ENCODE data around the gene SEPTIN10.
A peak's percentile ranks its signal among the peaks of the same experiment; 100 is the strongest.

Gene SEPTIN10
- total RNA-seq: 2.5 to 3.7 (median 3.5) reads per million in 3 donors

DNA sequence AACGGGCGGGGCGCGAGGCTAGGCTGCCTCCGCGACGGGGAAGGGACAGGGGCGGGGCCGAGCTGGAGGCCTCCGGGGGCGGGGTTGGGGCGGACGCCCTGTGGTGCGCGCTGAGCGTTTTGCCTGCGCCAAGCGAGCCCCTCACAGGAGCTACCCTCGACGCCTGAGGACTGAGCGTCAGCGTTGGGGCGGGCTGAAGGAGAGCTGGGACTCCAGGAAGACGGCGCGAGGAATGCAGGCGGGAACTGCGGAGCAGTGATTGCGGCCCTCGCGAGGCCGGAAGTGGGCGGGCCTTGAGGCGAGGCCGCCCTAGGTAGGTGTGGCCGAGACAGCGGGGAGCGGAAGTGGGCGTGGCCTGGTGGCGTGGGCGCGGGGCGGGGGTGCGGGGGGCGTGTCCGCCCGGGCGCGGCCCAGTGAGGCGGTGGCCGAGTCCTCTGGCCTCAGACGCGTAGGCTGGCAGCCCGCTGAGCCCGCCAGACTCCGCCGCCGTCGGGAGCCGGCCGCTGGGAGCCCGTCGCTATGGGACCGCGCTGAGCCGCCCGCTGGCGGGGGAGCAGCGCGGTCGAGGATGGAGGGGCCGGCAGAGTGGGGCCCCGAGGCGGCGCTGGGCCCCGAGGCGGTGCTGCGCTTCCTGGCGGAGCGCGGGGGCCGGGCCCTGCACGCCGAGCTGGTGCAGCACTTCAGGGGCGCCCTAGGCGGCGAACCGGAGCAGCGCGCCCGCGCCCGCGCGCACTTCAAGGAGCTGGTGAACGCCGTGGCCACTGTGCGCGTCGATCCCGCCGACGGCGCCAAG is at the start of gene SEPTIN10, which contains the start of gene SOWAHC:
Gene SEPTIN10, minus strand, starts transcription at position 45 of the 793 bp plus-strand sequence. CDS start 139 bp downstream, outside the sequence.
Gene SOWAHC, plus strand, starts transcription at position 443 of the 793 bp plus-strand sequence. Its CDS starts 126 bp downstream, at position 569.
- peaks cover 15% of the 10 kb centered on the region for H3K4me1 ChIP-seq (ENCODE audit: control insufficient read depth, insufficient read depth, low read length, poor library complexity, severe bottlenecking)
- DNase-seq: peak; percentile 59 to 66 (median 66)
- peaks cover 14% of the 10 kb centered on the region for H3K27me3 ChIP-seq (replicated peaks; ENCODE audit: control insufficient read depth, insufficient read depth, low read length, poor library complexity, severe bottlenecking)
- no peaks in the 10 kb centered on the region for H3K36me3 ChIP-seq (ENCODE audit: control insufficient read depth, insufficient read depth, low read length)
- H3K4me3 ChIP-seq (ENCODE audit: insufficient read depth, low read depth, low read length, poor library complexity, severe bottlenecking): peak within 1 kb of the TSS; percentile 57
- H3K27ac ChIP-seq (ENCODE audit: insufficient read depth, low read length, poor library complexity, severe bottlenecking): peak within 1 kb of the TSS; percentile 18
- no peaks in the 10 kb centered on the region for H3K9me3 ChIP-seq (ENCODE audit: control insufficient read depth, low read length)

DNA sequence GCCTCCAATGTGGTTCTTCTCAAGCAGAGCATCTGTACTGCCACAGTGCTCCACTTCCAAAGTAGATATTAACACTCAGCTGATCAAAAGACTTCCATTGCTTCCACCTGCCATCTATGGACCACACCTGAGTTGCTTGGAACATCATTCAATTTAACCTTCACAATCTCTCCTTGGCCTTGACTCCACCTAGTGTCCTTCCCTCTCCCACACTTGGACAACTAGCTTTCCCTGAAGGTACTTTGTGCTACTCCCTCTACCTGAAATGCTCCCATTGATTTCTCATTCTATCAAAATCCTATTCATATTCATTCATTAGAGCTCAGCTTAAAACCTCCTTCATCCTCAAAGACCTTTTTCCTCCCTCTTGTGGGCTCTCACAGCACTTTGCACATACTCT is 49.1 kb upstream of the SEPTIN10 start:
- no peak overlapping the region for H3K27ac ChIP-seq (ENCODE audit: insufficient read depth, low read length, poor library complexity, severe bottlenecking)
- H3K36me3 ChIP-seq (ENCODE audit: control insufficient read depth, insufficient read depth, low read length): no peaks in the 10 kb centered on the region
- DNase-seq: no peak
- H3K9me3 ChIP-seq (ENCODE audit: control insufficient read depth, low read length): no peaks in the 10 kb centered on the region
- H3K4me1 ChIP-seq (ENCODE audit: control insufficient read depth, insufficient read depth, low read length, poor library complexity, severe bottlenecking): no peaks in the 10 kb centered on the region
- H3K4me3 ChIP-seq (ENCODE audit: insufficient read depth, low read depth, low read length, poor library complexity, severe bottlenecking): no peak overlapping the region
- no peaks in the 10 kb centered on the region for H3K27me3 ChIP-seq (replicated peaks; ENCODE audit: control insufficient read depth, insufficient read depth, low read length, poor library complexity, severe bottlenecking)

DNA sequence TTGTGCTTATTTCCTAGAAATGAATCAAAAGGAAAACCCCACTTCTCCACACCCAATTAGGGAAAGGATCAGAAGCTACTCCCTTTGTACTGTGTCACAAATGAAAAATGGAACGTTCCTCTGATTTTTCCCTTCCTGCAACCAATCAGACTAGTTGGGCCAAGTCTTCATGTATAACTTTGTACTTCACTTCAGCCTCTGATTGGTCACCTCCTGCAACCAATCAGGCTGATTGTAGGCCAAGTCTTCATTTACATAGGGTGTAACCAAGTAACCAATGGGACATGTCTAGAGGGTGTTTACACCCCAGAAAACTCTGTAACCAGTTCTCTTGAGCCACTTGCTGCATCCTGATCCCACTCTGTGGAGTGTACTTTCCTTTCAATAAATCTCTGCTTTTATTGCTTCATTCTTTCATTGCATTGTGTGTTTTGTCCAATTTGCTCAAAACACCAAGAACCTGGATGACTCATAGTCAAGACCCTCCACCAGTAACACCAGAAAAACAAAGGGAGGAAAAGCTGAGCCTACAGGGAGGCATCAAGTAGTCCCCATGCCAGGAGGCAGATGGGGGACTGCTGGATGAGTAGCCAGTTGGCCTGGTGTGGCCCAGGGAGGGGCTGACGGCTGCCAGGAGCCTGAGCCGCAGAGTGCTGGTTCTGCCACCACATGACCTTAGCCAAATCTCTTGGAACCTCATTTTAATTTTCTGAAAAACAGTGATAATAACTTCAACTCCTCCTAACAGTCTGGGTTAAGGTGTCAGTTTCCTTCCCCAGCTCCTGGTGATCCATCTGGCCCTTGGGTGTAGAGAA is 46.5 kb upstream of the SEPTIN10 start:
- H3K27me3 ChIP-seq (replicated peaks; ENCODE audit: control insufficient read depth, insufficient read depth, low read length, poor library complexity, severe bottlenecking): no peaks in the 10 kb centered on the region
- no peak for DNase-seq
- H3K27ac ChIP-seq (ENCODE audit: insufficient read depth, low read length, poor library complexity, severe bottlenecking): no peak overlapping the region
- no peaks in the 10 kb centered on the region for H3K9me3 ChIP-seq (ENCODE audit: control insufficient read depth, low read length)
- no peaks in the 10 kb centered on the region for H3K4me1 ChIP-seq (ENCODE audit: control insufficient read depth, insufficient read depth, low read length, poor library complexity, severe bottlenecking)
- H3K36me3 ChIP-seq (ENCODE audit: control insufficient read depth, insufficient read depth, low read length): no peaks in the 10 kb centered on the region
- no peak overlapping the region for H3K4me3 ChIP-seq (ENCODE audit: insufficient read depth, low read depth, low read length, poor library complexity, severe bottlenecking)

DNA sequence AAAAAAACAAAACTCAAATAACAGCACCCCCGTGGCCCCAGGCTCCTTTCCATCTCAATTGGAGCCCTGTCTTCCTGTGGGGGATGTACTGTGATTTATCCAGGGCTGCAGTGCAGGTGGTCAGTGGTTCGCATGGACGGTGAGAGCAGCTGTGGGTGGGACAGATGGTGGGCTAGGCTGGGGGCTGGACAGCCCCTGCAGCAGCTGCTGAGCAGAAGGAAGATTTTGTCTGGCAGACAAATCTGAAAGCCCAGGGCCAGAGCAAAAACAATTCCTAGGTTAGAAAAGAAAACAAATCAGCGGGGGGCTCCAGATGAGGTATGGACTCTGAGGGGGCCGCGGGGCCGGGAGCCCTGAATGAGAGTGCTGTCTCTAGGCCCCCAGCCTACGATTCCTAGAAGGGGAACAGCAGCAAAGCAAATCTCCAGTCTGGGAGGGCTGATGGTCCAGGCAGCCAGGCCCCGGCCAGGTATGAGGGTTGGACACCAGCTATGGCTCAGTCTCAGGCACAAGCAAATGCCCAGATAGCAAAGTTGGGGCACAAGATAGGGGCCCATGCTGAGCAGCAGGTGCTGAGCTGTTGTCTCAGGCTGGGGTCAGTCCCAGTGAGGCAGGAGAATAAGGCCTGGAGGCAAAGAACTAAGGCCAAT is 45.8 kb upstream of the SEPTIN10 start:
- Histone ChIP-seq H3K4me1 (ENCODE audit: control insufficient read depth, insufficient read depth, low read length, poor library complexity, severe bottlenecking) (no peaks in the 10 kb centered on the region), H3K9me3 (ENCODE audit: control insufficient read depth, low read length) (no peaks in the 10 kb centered on the region), H3K27me3 (replicated peaks; ENCODE audit: control insufficient read depth, insufficient read depth, low read length, poor library complexity, severe bottlenecking) (no peaks in the 10 kb centered on the region), H3K4me3 (ENCODE audit: insufficient read depth, low read depth, low read length, poor library complexity, severe bottlenecking) (no peak overlapping the region), H3K27ac (ENCODE audit: insufficient read depth, low read length, poor library complexity, severe bottlenecking) (no peak overlapping the region), H3K36me3 (ENCODE audit: control insufficient read depth, insufficient read depth, low read length) (no peaks in the 10 kb centered on the region)
- DNase-seq: no peak

DNA sequence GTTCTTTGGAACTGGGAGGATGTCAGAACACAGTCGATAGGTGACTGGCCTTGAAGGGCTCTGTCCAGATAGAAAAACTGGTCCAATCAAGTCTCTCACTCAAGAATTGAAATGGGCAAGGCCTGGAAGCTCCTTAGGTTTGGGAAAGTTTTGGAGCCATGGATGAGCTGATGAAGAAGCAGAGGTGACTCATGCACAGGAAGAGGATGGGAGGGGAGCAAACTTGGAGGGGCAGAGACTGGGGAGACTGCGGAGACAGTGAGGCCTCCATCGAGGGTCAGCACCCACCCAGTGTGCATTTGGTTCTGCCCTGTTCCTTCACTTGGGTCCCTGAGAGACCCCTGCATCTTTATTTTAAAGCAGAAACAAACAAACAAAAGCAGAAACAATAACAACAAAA is 41.5 kb upstream of the SEPTIN10 start:
- H3K4me3 ChIP-seq (ENCODE audit: insufficient read depth, low read depth, low read length, poor library complexity, severe bottlenecking): no peak overlapping the region
- no peaks in the 10 kb centered on the region for H3K27me3 ChIP-seq (replicated peaks; ENCODE audit: control insufficient read depth, insufficient read depth, low read length, poor library complexity, severe bottlenecking)
- no peaks in the 10 kb centered on the region for H3K4me1 ChIP-seq (ENCODE audit: control insufficient read depth, insufficient read depth, low read length, poor library complexity, severe bottlenecking)
- no peaks in the 10 kb centered on the region for H3K36me3 ChIP-seq (ENCODE audit: control insufficient read depth, insufficient read depth, low read length)
- no peak overlapping the region for H3K27ac ChIP-seq (ENCODE audit: insufficient read depth, low read length, poor library complexity, severe bottlenecking)
- H3K9me3 ChIP-seq (ENCODE audit: control insufficient read depth, low read length): no peaks in the 10 kb centered on the region
- no peak for DNase-seq

DNA sequence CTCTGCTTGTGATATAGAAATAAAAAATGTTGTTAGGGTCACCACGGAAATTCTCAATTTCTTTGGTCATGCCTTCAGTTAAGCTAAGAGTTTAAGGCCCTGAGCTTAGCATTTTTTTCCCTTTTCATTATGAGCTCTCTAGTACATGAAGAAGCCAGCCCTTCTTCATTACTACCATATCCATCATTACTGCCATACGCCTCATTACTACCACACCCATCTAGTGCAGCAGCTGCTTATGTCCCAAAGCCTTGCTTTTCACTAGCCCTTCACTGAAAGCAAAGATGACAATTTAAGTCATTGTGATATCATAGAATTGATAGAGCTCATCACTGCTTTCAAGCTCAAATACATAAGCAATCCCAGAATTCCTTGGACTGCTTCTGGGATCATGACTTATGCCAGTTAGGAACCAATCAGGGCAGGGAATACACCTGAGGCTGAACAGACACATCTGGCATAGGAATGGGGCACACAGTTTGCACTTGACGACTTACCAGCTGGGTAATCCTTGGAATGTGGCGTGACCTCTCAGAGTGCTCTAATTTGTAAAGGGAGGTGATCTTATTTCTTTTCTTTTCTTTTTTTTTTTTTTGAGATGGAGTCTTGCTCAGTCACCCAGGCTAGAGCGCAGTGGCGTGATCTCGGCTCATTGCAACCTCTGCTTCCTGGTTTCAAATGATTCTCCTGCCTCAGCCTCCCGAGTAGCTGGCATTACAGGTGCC is 40.7 kb upstream of the SEPTIN10 start:
- DNase-seq: no peak
- H3K27ac ChIP-seq (ENCODE audit: insufficient read depth, low read length, poor library complexity, severe bottlenecking): no peak overlapping the region
- no peak overlapping the region for H3K4me3 ChIP-seq (ENCODE audit: insufficient read depth, low read depth, low read length, poor library complexity, severe bottlenecking)
- H3K9me3 ChIP-seq (ENCODE audit: control insufficient read depth, low read length): no peaks in the 10 kb centered on the region
- no peaks in the 10 kb centered on the region for H3K27me3 ChIP-seq (replicated peaks; ENCODE audit: control insufficient read depth, insufficient read depth, low read length, poor library complexity, severe bottlenecking)
- no peaks in the 10 kb centered on the region for H3K4me1 ChIP-seq (ENCODE audit: control insufficient read depth, insufficient read depth, low read length, poor library complexity, severe bottlenecking)
- H3K36me3 ChIP-seq (ENCODE audit: control insufficient read depth, insufficient read depth, low read length): no peaks in the 10 kb centered on the region

DNA sequence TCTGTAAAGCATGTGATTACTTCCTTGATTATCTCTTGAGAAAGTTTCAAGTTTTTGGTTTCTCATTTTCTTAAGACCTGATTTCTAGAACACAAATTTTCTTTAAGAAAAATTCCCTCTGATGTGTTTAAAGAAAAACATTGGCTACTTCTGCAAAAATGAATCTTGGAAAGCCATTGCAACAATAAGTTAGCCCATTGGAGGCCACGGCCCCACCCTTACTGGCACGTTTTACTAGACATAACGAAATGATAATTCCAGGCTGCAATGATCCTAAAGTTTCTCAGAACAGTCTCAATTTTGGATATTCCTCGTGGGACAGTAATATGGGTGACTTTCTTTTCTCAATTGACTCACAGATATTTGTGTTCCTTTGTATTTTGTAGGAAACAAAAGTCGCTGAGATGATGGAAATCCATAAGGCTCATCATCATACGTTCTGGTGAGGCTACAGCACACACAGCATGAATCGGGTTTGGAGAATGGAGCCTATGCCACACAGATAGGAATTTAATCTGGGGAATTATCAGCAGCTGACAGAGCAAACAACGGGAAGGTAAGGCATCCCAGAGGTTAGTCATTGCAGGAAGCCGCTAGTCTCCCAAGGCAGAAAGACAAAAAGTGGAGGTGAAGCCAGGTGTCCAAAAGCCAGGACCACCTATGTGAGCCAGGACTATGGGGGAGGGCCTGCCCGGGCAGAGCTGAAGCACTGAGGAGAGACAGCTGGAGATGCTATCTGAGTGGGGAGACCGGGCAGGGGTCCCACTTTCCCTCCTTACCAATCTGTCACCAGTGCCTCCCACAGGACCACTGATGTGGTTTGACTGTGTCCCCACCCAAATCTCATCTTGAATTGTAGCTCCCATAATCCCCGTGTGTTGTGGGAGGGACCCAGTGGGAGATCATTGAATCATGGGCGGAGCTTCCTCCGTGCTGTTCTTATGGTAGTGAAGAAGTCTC is 36.2 kb upstream of the SEPTIN10 start:
- H3K4me1 ChIP-seq (ENCODE audit: control insufficient read depth, insufficient read depth, low read length, poor library complexity, severe bottlenecking): no peaks in the 10 kb centered on the region
- H3K27ac ChIP-seq (ENCODE audit: insufficient read depth, low read length, poor library complexity, severe bottlenecking): no peak overlapping the region
- no peaks in the 10 kb centered on the region for H3K9me3 ChIP-seq (ENCODE audit: control insufficient read depth, low read length)
- no peaks in the 10 kb centered on the region for H3K36me3 ChIP-seq (ENCODE audit: control insufficient read depth, insufficient read depth, low read length)
- H3K27me3 ChIP-seq (replicated peaks; ENCODE audit: control insufficient read depth, insufficient read depth, low read length, poor library complexity, severe bottlenecking): no peaks in the 10 kb centered on the region
- no peak overlapping the region for H3K4me3 ChIP-seq (ENCODE audit: insufficient read depth, low read depth, low read length, poor library complexity, severe bottlenecking)
- no peak for DNase-seq

DNA sequence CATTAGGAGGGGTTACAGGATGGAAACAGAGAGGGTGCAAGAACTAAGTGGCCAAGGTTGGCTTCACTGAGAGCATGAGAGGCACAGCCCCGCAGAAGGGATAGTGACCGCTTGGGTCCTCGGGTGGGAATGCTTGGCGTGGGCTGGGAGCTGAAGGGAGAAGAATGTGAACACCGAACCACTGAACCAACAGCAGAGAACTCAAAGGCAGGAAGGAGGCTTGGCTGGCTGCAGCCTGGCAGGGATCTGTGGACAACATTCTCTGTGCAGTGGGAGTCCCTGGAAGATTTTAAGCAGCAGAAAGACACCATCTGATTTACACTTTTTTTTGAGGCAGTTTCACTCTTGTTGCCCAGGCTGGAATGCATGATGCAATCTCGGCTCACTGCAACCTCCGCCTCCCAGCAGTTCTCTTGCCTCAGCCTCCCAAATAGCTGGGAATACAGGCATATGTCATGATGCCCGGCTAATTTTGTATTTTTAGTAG is 34.3 kb upstream of the SEPTIN10 start:
- Histone ChIP-seq H3K9me3 (ENCODE audit: control insufficient read depth, low read length) (no peaks in the 10 kb centered on the region), H3K4me3 (ENCODE audit: insufficient read depth, low read depth, low read length, poor library complexity, severe bottlenecking) (no peak overlapping the region), H3K36me3 (ENCODE audit: control insufficient read depth, insufficient read depth, low read length) (no peaks in the 10 kb centered on the region), H3K27ac (ENCODE audit: insufficient read depth, low read length, poor library complexity, severe bottlenecking) (no peak overlapping the region), H3K27me3 (replicated peaks; ENCODE audit: control insufficient read depth, insufficient read depth, low read length, poor library complexity, severe bottlenecking) (no peaks in the 10 kb centered on the region), H3K4me1 (ENCODE audit: control insufficient read depth, insufficient read depth, low read length, poor library complexity, severe bottlenecking) (no peaks in the 10 kb centered on the region)
- DNase-seq: no peak

Data from effector memory CD4-positive, alpha-beta T cell (primary cell).